ENCODE data around the gene SLC23A2. TPM values are rescaled to one million over a fixed set of nuclear protein-coding genes. Genes with fewer than 3 reads are reported as not detected.
"Not testable (repeated sequence)": the region's sequence is repeated elsewhere in the genome, so short reads cannot be mapped to it uniquely, and the experiment has no call there.

Gene SLC23A2
- total and polyA plus RNA-seq, 8 donors, result 2.6 to 58.3 (median 6.4) TPM

DNA sequence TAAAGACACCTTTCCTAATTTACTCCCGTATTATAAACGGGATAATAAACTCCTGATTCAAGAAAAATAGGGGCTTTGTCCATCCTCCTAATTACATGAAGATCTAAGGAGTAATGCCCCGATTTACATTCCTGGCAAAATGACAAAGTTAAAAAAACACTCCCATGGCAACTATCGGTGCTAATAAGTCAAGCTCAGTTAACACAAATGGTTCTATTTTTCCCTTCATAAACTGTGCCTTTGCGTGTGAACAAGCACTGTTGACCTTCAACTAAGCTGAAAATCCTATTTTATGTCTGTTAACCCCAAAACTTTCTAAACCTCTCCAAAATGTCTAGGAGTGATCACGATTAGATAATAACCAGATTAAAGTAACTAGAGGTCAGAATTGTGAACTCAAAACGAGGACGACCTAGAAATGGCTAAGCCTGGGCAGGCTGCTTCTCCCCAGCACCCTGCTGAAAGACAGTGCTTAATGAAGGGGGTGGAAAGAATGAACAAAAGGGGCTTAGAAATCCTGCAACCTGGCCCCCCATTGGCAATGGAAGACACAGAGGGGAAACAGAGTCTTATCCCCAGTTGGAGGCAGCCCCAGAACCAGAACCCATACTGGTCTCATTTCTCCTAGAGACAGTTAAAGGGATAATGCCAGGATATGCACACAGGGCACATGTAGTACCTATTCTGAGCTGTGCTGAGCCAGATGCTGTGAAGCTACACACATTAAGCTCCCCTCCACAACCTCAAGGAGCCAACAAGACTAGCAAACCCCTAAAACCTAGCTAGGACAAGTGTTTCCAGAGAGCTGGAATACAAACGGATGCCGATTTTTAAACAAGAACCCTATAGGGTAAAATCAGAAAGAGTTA is 23.0 kb downstream of the SLC23A2 start:
- Histone ChIP-seq H3K36me3 (no peaks in the 10 kb centered on the region), H3K27me3 (no peaks in the 10 kb centered on the region), H3K9me3 (no peaks in the 10 kb centered on the region), H3K4me3 (no peak overlapping the region), H3K4me1 (peaks cover 10 to 35% (median 18%) of the 10 kb centered on the region in 4 donors), H3K27ac (peak overlapping the region in 1 of 5 donors; percentile 36)
- 38 to 43% (median 40%) methylated on average over 10 of the region's 10 CpGs for WGBS, 5 donors
- DNase-seq, result peak in 1 of 2 donors; percentile 34
- intact Hi-C loops (cut with DNase I; ENCODE audit: low total_unique reads), result no loop called here
- no peak for TF ChIP-seq POLR2AphosphoS5 (IDR thresholded peaks at IDR 0.05)
- TF ChIP-seq CTCF (IDR thresholded peaks at IDR 0.05), result no peak
- TF ChIP-seq POLR2A (IDR thresholded peaks at IDR 0.05), result no peak
- TF ChIP-seq EP300 (IDR thresholded peaks at IDR 0.05), result no peak

DNA sequence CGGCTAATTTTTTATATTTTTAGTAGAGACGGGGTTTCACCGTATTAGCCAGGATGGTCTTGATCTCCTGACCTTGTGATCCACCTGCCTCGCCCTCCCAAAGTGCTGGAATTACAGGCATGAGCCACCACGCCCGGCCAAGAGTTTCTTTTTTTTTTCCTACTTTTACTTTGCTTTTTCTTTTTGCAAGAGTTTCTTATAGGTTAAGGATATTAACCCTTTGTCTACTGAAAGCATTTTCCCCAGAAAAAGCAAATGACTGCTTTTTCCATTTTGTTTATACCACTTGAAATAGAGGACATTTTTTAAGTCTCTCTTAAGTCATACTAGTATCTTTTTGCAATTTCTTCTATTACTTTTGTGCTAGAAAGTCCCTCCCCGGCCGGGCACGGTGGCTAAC is 25.3 kb downstream of the SLC23A2 start:
- DNase-seq; H3K9me3 ChIP-seq; H3K27me3 ChIP-seq; H3K27ac ChIP-seq; H3K4me3 ChIP-seq; H3K36me3 ChIP-seq; intact Hi-C loops (cut with DNase I; ENCODE audit: low total_unique reads): not testable (repeated sequence)
- 85 to 95% (median 92%) methylated on average over 9 of the region's 9 CpGs for WGBS, 5 donors
- peaks cover 16 to 37% (median 28%) of the 10 kb centered on the region in 4 donors for H3K4me1 ChIP-seq

DNA sequence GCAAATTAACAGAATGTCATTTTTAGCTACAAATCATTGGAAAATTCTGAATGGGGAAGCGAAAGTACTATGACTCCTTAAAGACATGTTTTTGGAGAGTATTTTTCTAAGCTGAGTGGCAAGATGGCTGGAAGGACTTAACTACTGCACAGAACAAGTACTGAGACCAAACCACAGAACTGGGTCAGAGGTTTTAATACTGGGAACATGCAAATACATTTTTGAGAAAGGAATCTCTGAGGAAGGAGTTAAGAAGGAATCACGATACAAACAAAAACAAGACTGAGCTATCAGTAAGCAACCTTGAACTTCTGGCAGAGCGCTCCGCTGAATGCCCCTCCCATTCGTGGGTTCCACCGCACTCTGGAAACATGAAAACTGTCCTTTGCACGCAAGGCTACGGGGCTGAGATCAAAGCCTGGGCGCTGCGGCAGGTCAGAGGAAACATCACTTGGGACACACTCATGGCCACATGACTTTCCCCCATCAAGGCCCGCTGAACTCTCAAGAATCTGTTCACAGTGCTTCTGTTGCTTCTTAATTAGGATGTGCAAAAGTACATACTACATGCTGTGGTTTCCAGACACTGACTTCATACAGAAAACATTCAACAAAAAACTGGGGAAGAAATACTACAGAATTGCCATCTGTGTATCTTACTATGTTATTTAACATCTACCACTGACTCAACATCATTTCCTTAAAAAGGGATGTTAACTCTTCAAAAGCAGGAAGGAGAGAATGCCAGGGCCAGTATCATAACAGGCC is 27.8 kb downstream of the SLC23A2 start:
- intact Hi-C loops (cut with DNase I; ENCODE audit: low total_unique reads), result no loop called here

DNA sequence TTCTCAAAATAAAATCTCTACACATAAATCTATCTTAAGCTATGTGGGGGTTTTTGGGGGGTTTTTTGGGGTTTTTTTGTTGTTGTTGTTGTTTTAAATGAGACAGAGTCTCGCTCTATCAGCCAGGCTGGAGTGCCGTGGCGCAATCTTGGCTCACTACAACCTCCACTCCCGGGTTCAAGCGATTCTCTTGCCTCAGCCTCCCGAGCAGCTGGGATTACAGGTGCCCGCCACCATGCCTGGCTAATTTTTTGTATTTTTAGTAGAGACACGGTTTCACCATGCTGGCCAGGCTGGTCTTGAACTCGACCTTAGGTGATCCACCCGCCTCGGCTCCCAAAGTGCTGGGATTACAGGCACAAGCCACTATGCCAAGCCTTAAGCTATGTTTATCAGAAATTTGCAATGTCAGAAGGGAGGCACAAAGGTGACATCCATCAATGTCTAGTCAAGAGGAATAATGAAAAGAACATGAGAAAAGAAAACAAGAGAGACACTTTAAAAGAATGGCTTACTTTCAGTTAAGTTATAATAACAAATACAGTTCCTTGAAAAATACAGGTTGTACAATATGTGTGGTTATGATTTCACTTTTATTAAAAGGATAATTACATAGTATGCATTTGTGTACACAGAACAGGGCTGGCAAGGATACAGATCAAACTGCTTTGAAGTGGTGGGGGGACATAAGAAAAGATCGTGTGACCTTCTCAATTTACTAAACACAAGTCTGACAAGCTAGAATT is 28.6 kb downstream of the SLC23A2 start:
- Histone ChIP-seq H3K27ac (peak overlapping the region in 4 of 5 donors; percentile 21 to 80 (median 66)), H3K4me1 (peaks cover 15 to 31% (median 22%) of the 10 kb centered on the region in 4 donors), H3K4me3 (peak overlapping the region in 1 of 4 donors; percentile 10), H3K27me3 (no peaks in the 10 kb centered on the region), H3K36me3 (peaks cover 0 to 31% (median 28%) of the 10 kb centered on the region in 4 donors), H3K9me3 (no peaks in the 10 kb centered on the region)
- intact Hi-C loops (cut with DNase I; ENCODE audit: low total_unique reads), result no loop called here
- peak in 1 of 2 donors; percentile 20 for DNase-seq
- 60 to 73% (median 72%) methylated on average over 12 of the region's 12 CpGs for WGBS, 5 donors
- TF ChIP-seq POLR2AphosphoS5 (IDR thresholded peaks at IDR 0.05) (no peak), POLR2A (IDR thresholded peaks at IDR 0.05) (no peak), EP300 (IDR thresholded peaks at IDR 0.05) (no peak), CTCF (IDR thresholded peaks at IDR 0.05) (no peak)

More for the DNA sequence above, 27.8 kb downstream of the SLC23A2 start:
- Histone ChIP-seq H3K4me1 (peaks cover 15 to 33% (median 24%) of the 10 kb centered on the region in 4 donors), H3K9me3 (no peaks in the 10 kb centered on the region), H3K27me3 (no peaks in the 10 kb centered on the region), H3K4me3 (peak overlapping the region; percentile 5 to 23 (median 14)), H3K36me3 (peaks cover 0 to 23% (median 21%) of the 10 kb centered on the region in 4 donors), H3K27ac (peak overlapping the region; percentile 44 to 80 (median 60))
- 17 to 35% (median 26%) methylated on average over 11 of the region's 11 CpGs for WGBS, 5 donors
- peak; percentile 43 to 51 for DNase-seq
- peak in 1 of 3 donors; percentile 47 for TF ChIP-seq POLR2AphosphoS5 (IDR thresholded peaks at IDR 0.05)
- no peak for TF ChIP-seq POLR2A (IDR thresholded peaks at IDR 0.05)

DNA sequence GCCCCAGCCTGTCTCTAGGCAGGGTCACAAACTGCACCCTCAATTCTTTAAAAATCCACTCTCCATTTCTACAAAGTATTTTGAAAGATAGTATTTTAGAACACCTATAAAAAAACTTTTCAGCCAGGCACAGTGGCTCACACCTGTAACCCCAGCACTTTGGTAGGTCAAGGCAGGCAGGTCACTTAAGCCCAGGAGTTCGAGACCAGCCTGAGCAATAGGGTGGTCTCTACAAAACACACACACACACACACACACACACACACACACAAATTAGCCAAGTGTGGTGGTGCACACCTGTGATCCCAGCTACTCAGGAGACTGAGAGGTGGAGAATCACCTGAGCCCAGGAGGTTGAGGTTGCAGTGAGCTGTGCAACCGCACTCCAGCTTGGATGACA is 30.2 kb downstream of the SLC23A2 start:
- DNase-seq, result no peak
- H3K27ac ChIP-seq, result no peak overlapping the region
- no peaks in the 10 kb centered on the region for H3K9me3 ChIP-seq
- intact Hi-C loops (cut with DNase I; ENCODE audit: low total_unique reads), result no loop called here
- TF ChIP-seq POLR2A (IDR thresholded peaks at IDR 0.05) (no peak), POLR2AphosphoS5 (IDR thresholded peaks at IDR 0.05) (no peak), EP300 (IDR thresholded peaks at IDR 0.05) (no peak), CTCF (IDR thresholded peaks at IDR 0.05) (no peak)
- WGBS, 5 donors, result 96 to 100% (median 100%) methylated on average over 2 of the region's 2 CpGs
- no peak overlapping the region for H3K4me3 ChIP-seq
- peaks cover 13 to 40% (median 26%) of the 10 kb centered on the region in 4 donors for H3K4me1 ChIP-seq
- peaks cover 0 to 31% (median 28%) of the 10 kb centered on the region in 4 donors for H3K36me3 ChIP-seq
- H3K27me3 ChIP-seq, result no peaks in the 10 kb centered on the region

Data from stomach (tissue), 9 donors.